K562 (cell line): Measurements from ENCODE around the gene ZNF669. TPM values are rescaled to one million over a fixed set of nuclear protein-coding genes. Genes with fewer than 3 reads are reported as not detected.

Experiments
- DPF2 ChIP-seq: fragments of 450-650 bp; IDR thresholded peaks from 2 replicates; pipeline ENCODE4 v1.6.1; 2016
- ELF4 ChIP-seq: fragments of 450-650 bp; formaldehyde crosslinking; IDR thresholded peaks from 2 replicates; pipeline ENCODE4 v1.4.0; 2022; ENCODE audit warnings: missing genetic modification characterization
- HNRNPLL ChIP-seq: fragments of 200-400 bp; formaldehyde crosslinking; IDR thresholded peaks from 2 replicates; pipeline ENCODE4 v1.6.1; 2017; ENCODE audit warnings: low read length, low read depth, mild to moderate bottlenecking; ENCODE audit not compliant: poor library complexity, severe bottlenecking
- IRF2 ChIP-seq: sonication (generic); formaldehyde crosslinking; IDR thresholded peaks from 2 replicates; pipeline ENCODE4 v1.8.1; 2022; ENCODE audit warnings: mild to moderate bottlenecking, missing genetic modification reagents
- KAT8 ChIP-seq: fragments of 450-650 bp; IDR thresholded peaks from 2 replicates; pipeline ENCODE4 v1.6.1; 2016; ENCODE audit warnings: low read depth, mild to moderate bottlenecking
- LARP7 ChIP-seq: fragments of 450-650 bp; IDR thresholded peaks from 2 replicates; pipeline ENCODE4 v1.6.1; 2016
- LCOR ChIP-seq: sonication (generic); formaldehyde crosslinking; IDR thresholded peaks from 2 replicates; pipeline ENCODE4 v1.8.0; 2022; ENCODE audit warnings: mild to moderate bottlenecking, missing genetic modification reagents
- MCM3 ChIP-seq: fragments of 450-650 bp; IDR thresholded peaks from 2 replicates; pipeline ENCODE4 v1.6.1; 2016
- MED1 ChIP-seq: sonication (generic); formaldehyde crosslinking; IDR thresholded peaks from 2 replicates; pipeline ENCODE4 v1.8.1; 2023; ENCODE audit warnings: missing genetic modification reagents, borderline replicate concordance
- MYNN ChIP-seq, 2 experiments: sonication (generic); formaldehyde crosslinking in 1 of 2; IDR thresholded peaks; 2 replicates each; pipeline versions ENCODE4 v1.5.0 to v1.6.1; 2016 to 2020; ENCODE audit warnings: antibody characterized with exemption in 1 of 2, missing genetic modification reagents in 1 of 2
- NELFE ChIP-seq: IDR thresholded peaks from 2 replicates; pipeline ENCODE4 v1.6.1; 2011; ENCODE audit warnings: mild to moderate bottlenecking; ENCODE audit not compliant: insufficient read depth, insufficient read length
- NEUROD1 ChIP-seq: fragments of 150-350 bp; IDR thresholded peaks from 2 replicates; pipeline ENCODE4 v1.6.1; 2014; ENCODE audit warnings: borderline replicate concordance, low read length, low read depth; ENCODE audit not compliant: partially characterized antibody
- PCBP1 ChIP-seq: fragments of 200-400 bp; formaldehyde crosslinking; IDR thresholded peaks from 2 replicates; pipeline ENCODE4 v1.6.1; 2018; ENCODE audit warnings: mild to moderate bottlenecking, low read depth, low read length; ENCODE audit not compliant: poor library complexity, severe bottlenecking
- POLR2H ChIP-seq: IDR thresholded peaks from 2 replicates; pipeline ENCODE4 v1.6.1; 2016; ENCODE audit warnings: missing genetic modification characterization, low read depth, mild to moderate bottlenecking, control low read depth, missing compliant biosample characterization, moderate library complexity
- PRPF4 ChIP-seq: fragments of 200-400 bp; formaldehyde crosslinking; IDR thresholded peaks from one replicate; pipeline ENCODE4 v1.6.1; 2017; ENCODE audit warnings: low read length, low read depth, mild to moderate bottlenecking; ENCODE audit not compliant: insufficient read depth, poor library complexity, severe bottlenecking
- RBM14 ChIP-seq: fragments of 200-400 bp; formaldehyde crosslinking; IDR thresholded peaks from 2 replicates; pipeline ENCODE4 v1.6.1; 2018; ENCODE audit warnings: low read depth, mild to moderate bottlenecking, low read length, moderate library complexity, borderline replicate concordance; ENCODE audit not compliant: insufficient read depth
- SLC30A9 ChIP-seq: fragments of 250-450 bp; sonication (Bioruptor Pico); IDR thresholded peaks from 2 replicates; pipeline ENCODE4 v1.8.0; 2022; ENCODE audit warnings: mild to moderate bottlenecking, moderate library complexity
- SMARCA4 ChIP-seq: fragments of 450-650 bp; IDR thresholded peaks from 2 replicates; pipeline ENCODE4 v1.6.1; 2016
- SMARCE1 ChIP-seq: fragments of 450-650 bp; IDR thresholded peaks from 2 replicates; pipeline ENCODE4 v1.7.1; 2016; ENCODE audit warnings: mild to moderate bottlenecking
- SRSF9 ChIP-seq: fragments of 200-400 bp; formaldehyde crosslinking; IDR thresholded peaks from 2 replicates; pipeline ENCODE4 v1.6.1; 2017; ENCODE audit warnings: low read depth, low read length, borderline replicate concordance
- STAT5A ChIP-seq: IDR thresholded peaks from 2 replicates; pipeline ENCODE4 v1.6.1; 2012; ENCODE audit warnings: low read length, inconsistent platforms, borderline replicate concordance
- ZNF41 ChIP-seq: fragments of 250-450 bp; sonication (Bioruptor Pico); conservative IDR thresholded peaks from 2 replicates; pipeline ENCODE4 v1.4.0; 2020; ENCODE audit warnings: mild to moderate bottlenecking
- ZNF436 ChIP-seq: fragments of 250-450, 450-650 bp; sonication (Bioruptor Pico); formaldehyde crosslinking; IDR thresholded peaks from 2 replicates; pipeline ENCODE4 v1.7.0; 2020; ENCODE audit warnings: mild to moderate bottlenecking
- ZNF511 ChIP-seq: sonication (generic); formaldehyde crosslinking; IDR thresholded peaks from 2 replicates; pipeline ENCODE4 v1.8.0; 2022; ENCODE audit warnings: mild to moderate bottlenecking, missing genetic modification reagents
- ZNF830 ChIP-seq: fragments of 250-450 bp; sonication (Bioruptor Pico); IDR thresholded peaks from 2 replicates; pipeline ENCODE4 v1.5.0; 2021; ENCODE audit warnings: mild to moderate bottlenecking
- polyA plus RNA-seq, 8 experiments: library from polyadenylated mRNA; depleted of rRNA in 4 of 8; stranded (reverse) in 5 of 8; unstranded in 3 of 8; fragments of >200 nt; fragmentation: Nextera tagmentation in 2 of 8; fragmentation: Illumina TruSeq in 1 of 8; extraction: Ambion mirVana in 2 of 8; extraction: Trizol in 1 of 8; gene quantifications; 2 replicates each; pipeline versions ENCODE4 v1.2.1 to v1.2.3, GENCODE V29; 2011 to 2014; ENCODE audit warnings: inconsistent platforms in 1 of 8, missing spikeins in 1 of 8
- total RNA-seq, 7 experiments: library from RNA; depleted of rRNA in 6 of 7; stranded (reverse); fragments of >200 nt in 6 of 7; fragmentation: Illumina TruSeq in 2 of 7; extraction: Trizol in 2 of 7; gene quantifications; 2 replicates each; pipeline versions ENCODE4 v1.2.1 to v1.2.3, GENCODE V29; 2011 to 2021; ENCODE audit warnings: low replicate concordance in 1 of 7
- TF ChIP-seq, protein P1 (sequence below): fragments of 450-650 bp; IDR thresholded peaks from 2 replicates; pipeline ENCODE4 v1.6.1; 2016; ENCODE audit warnings: borderline replicate concordance
- TF ChIP-seq, protein P2 (sequence below): IDR thresholded peaks from 2 replicates; pipeline ENCODE4 v1.6.1; 2011; ENCODE audit not compliant: insufficient read length; ENCODE audit errors: extremely low read depth

The ZNF669 gene
- total and polyA plus RNA-seq, 9 of the 15 experiments (the other 6 are each of a cell fraction or from before 2014, with no cell fraction given) = 5.3 to 18.3 (median 10.2) TPM

DNA sequence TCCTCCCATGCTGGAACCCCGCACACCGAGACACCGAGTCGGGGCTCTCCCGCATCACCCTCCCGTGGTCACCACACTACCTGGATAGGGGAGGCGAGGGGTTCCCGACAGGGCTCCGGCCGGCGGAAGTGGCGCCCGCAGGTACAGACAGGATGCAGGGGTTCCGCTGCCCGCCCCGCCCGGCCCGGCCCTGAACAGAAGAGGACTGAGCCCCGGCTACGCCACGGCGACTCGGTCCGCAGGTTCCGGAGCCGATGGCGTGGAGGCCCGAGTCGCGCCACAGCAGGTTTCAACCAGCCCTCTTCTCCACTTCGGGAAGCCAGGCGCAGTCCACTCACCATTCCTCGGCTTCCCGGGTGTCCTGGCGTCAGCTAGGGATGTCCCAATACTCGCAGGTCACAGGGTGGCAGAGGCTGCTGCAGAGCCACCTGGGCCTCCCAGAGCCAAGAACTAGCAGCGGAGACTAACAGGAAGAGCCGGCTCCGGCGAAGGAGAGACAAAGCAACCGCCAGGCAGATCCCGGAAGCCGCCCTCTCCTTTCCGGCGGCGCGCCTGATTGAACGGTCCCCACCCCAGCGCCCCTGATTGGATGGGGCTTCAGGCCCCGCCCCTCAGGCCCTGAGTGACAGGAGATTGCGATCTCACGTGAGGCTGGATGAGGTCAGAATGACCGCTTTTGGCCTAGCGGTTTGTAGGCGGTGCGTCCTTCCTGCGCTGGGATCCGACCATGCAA lies at the start of gene ZNF669 (continued):
- TF ChIP-seq ZNF511 (CRISPR knock-in tag) (peak; percentile 86), SMARCA4 (no peak), ELF4 (CRISPR knock-in tag) (no peak), IRF2 (CRISPR knock-in tag) (no peak), ZNF830 (CRISPR knock-in tag) (no peak), PRPF4 (no peak), MCM3 (no peak), RBM14 (no peak), PCBP1 (peak; percentile 34), MYNN (IDR thresholded peaks at IDR 0.05) (0 out of 2 replicates have a peak, but pooled peaks have one; percentile 49), MYNN (CRISPR knock-in tag; IDR thresholded peaks at IDR 0.05) (no peak), DPF2 (peak; percentile 42; the same call in 1 of the 2 replicates), POLR2H (tag) (peak; percentile 82), SMARCE1 (0 out of 2 replicates have a peak, but pooled peaks have one; percentile 19), ZNF436 (CRISPR knock-in tag) (no peak), KAT8 (no peak), SLC30A9 (no peak), STAT5A (no peak; the same call in 1 of the 2 replicates), NEUROD1 (peak; percentile 82), LCOR (CRISPR knock-in tag) (peak; percentile 96), LARP7 (no peak), NELFE (no peak), HNRNPLL (peak; percentile 96), MED1 (no peak), SRSF9 (no peak), ZNF41 (CRISPR knock-in tag) (no peak)
- TF ChIP-seq, protein P1, sequence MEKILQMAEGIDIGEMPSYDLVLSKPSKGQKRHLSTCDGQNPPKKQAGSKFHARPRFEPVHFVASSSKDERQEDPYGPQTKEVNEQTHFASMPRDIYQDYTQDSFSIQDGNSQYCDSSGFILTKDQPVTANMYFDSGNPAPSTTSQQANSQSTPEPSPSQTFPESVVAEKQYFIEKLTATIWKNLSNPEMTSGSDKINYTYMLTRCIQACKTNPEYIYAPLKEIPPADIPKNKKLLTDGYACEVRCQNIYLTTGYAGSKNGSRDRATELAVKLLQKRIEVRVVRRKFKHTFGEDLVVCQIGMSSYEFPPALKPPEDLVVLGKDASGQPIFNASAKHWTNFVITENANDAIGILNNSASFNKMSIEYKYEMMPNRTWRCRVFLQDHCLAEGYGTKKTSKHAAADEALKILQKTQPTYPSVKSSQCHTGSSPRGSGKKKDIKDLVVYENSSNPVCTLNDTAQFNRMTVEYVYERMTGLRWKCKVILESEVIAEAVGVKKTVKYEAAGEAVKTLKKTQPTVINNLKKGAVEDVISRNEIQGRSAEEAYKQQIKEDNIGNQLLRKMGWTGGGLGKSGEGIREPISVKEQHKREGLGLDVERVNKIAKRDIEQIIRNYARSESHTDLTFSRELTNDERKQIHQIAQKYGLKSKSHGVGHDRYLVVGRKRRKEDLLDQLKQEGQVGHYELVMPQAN = peak; percentile 91
- TF ChIP-seq, protein P2, sequence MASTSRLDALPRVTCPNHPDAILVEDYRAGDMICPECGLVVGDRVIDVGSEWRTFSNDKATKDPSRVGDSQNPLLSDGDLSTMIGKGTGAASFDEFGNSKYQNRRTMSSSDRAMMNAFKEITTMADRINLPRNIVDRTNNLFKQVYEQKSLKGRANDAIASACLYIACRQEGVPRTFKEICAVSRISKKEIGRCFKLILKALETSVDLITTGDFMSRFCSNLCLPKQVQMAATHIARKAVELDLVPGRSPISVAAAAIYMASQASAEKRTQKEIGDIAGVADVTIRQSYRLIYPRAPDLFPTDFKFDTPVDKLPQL = no peak
